SK-N-SH treated with all-trans-retinoic acid at 6 μM for 48 hours (cell line): Measurements from ENCODE around the gene SRPK3.

Experiments
- ATAC-seq: fragments of 200-7000 bp; cut with Tn5 transposase; 3 replicates; pipeline ENCODE4 v1.9.1; 2020; ENCODE audit warnings: mild to moderate bottlenecking, moderate library complexity
- ARNTL ChIP-seq: fragments of 450-650 bp; formaldehyde crosslinking; IDR thresholded peaks from 2 replicates; pipeline ENCODE4 v1.5.0; 2020; ENCODE audit warnings: low read depth, mild to moderate bottlenecking, moderate library complexity, borderline replicate concordance
- BACH2 ChIP-seq: fragments of 250-450 bp; sonication (Bioruptor Pico); IDR thresholded peaks from 2 replicates; pipeline ENCODE4 v1.9.0; 2021; ENCODE audit warnings: mild to moderate bottlenecking, borderline replicate concordance
- CREB5 ChIP-seq: fragments of 250-450 bp; sonication (Bioruptor Pico); IDR thresholded peaks from 2 replicates; pipeline ENCODE4 v1.5.1; 2020; ENCODE audit warnings: low read depth, mild to moderate bottlenecking, moderate library complexity
- CSDC2 ChIP-seq: fragments of 250-450 bp; sonication (Bioruptor Pico); IDR thresholded peaks from 2 replicates; pipeline ENCODE4 v1.5.0; 2020; ENCODE audit warnings: mild to moderate bottlenecking, moderate library complexity
- CSRNP3 ChIP-seq: fragments of 250-450 bp; sonication (Bioruptor Pico); IDR thresholded peaks from 2 replicates; pipeline ENCODE4 v1.5.1; 2021; ENCODE audit warnings: mild to moderate bottlenecking, moderate library complexity
- ESRRG ChIP-seq: fragments of 250-450 bp; sonication (Bioruptor Pico); IDR thresholded peaks from 2 replicates; pipeline ENCODE4 v1.6.1; 2021; ENCODE audit warnings: mild to moderate bottlenecking
- GLIS3 ChIP-seq: fragments of 250-450 bp; sonication (Bioruptor Pico); IDR thresholded peaks from 2 replicates; pipeline ENCODE4 v1.5.0; 2020; ENCODE audit warnings: mild to moderate bottlenecking, moderate library complexity
- OSR1 ChIP-seq: fragments of 250-450 bp; sonication (Bioruptor Pico); IDR thresholded peaks from 2 replicates; pipeline ENCODE4 v1.8.0; 2022; ENCODE audit warnings: moderate library complexity, mild to moderate bottlenecking, inconsistent platforms
- PATZ1 ChIP-seq: fragments of 250-450 bp; sonication (Bioruptor Pico); IDR thresholded peaks from 2 replicates; pipeline ENCODE4 v1.8.0; 2020; ENCODE audit warnings: mild to moderate bottlenecking, moderate library complexity, borderline replicate concordance
- POU6F1 ChIP-seq: fragments of 250-450 bp; sonication (Bioruptor Pico); IDR thresholded peaks from 2 replicates; pipeline ENCODE4 v1.8.0; 2021; ENCODE audit warnings: low read depth, mild to moderate bottlenecking, moderate library complexity, borderline replicate concordance
- PPARA ChIP-seq: fragments of 250-450 bp; sonication (Bioruptor Pico); IDR thresholded peaks from 2 replicates; pipeline ENCODE4 v1.5.0; 2020; ENCODE audit warnings: mild to moderate bottlenecking, borderline replicate concordance
- RARB ChIP-seq: fragments of 250-450 bp; sonication (Bioruptor Pico); IDR thresholded peaks from 2 replicates; pipeline ENCODE4 v1.8.0; 2021; ENCODE audit warnings: mild to moderate bottlenecking, moderate library complexity
- TOX ChIP-seq: fragments of 250-450 bp; sonication (Bioruptor Pico); IDR thresholded peaks from 2 replicates; pipeline ENCODE4 v1.8.0; 2021; ENCODE audit warnings: mild to moderate bottlenecking, moderate library complexity, borderline replicate concordance
- TSHZ2 ChIP-seq: fragments of 250-450 bp; sonication (Bioruptor Pico); IDR thresholded peaks from 2 replicates; pipeline ENCODE4 v1.5.0; 2020; ENCODE audit warnings: mild to moderate bottlenecking, moderate library complexity
- ZC3H10 ChIP-seq: fragments of 250-450 bp; sonication (Bioruptor Pico); IDR thresholded peaks from 2 replicates; pipeline ENCODE4 v1.5.1; 2021; ENCODE audit warnings: mild to moderate bottlenecking, moderate library complexity
- ZFP3 ChIP-seq: fragments of 250-450 bp; sonication (Bioruptor Pico); IDR thresholded peaks from 2 replicates; pipeline ENCODE4 v1.5.0; 2020; ENCODE audit warnings: mild to moderate bottlenecking, moderate library complexity
- ZFP30 ChIP-seq: fragments of 450-650 bp; formaldehyde crosslinking; IDR thresholded peaks from 2 replicates; pipeline ENCODE4 v1.5.0; 2022; ENCODE audit warnings: mild to moderate bottlenecking, moderate library complexity
- ZNF565 ChIP-seq: fragments of 450-650 bp; formaldehyde crosslinking; conservative IDR thresholded peaks from 2 replicates; pipeline ENCODE4 v1.5.0; 2020; ENCODE audit warnings: low read depth, mild to moderate bottlenecking, moderate library complexity
- ZNF70 ChIP-seq: fragments of 450-650 bp; formaldehyde crosslinking; IDR thresholded peaks from 2 replicates; pipeline ENCODE4 v1.5.0; 2020; ENCODE audit warnings: mild to moderate bottlenecking, moderate library complexity

SRPK3 gene

GRCh38 chrX:153755136-153755535, 25.7 kb upstream of the SRPK3 start:
- TF ChIP-seq ZFP3 (CRISPR knock-in tag) (no peak), ZNF565 (CRISPR knock-in tag) (no peak), GLIS3 (CRISPR knock-in tag) (no peak), BACH2 (CRISPR knock-in tag) (no peak), TOX (CRISPR knock-in tag) (no peak)

GRCh38 chrX:153761863-153762262, 19.0 kb upstream of the SRPK3 start:
- no peak for ATAC-seq
- TF ChIP-seq PPARA (CRISPR knock-in tag) (no peak), PATZ1 (CRISPR knock-in tag) (no peak), ARNTL (CRISPR knock-in tag) (no peak), CSRNP3 (CRISPR knock-in tag) (no peak), ZNF70 (CRISPR knock-in tag) (no peak), POU6F1 (no peak), CSDC2 (CRISPR knock-in tag) (no peak), TOX (CRISPR knock-in tag) (no peak), TSHZ2 (CRISPR knock-in tag) (no peak), RARB (CRISPR knock-in tag) (no peak), ZFP30 (no peak), ZC3H10 (CRISPR knock-in tag) (no peak), ESRRG (CRISPR knock-in tag) (no peak), ZFP3 (CRISPR knock-in tag) (no peak), BACH2 (CRISPR knock-in tag) (no peak), CREB5 (CRISPR knock-in tag) (no peak)

More at GRCh38 chrX:153755136-153755535, 25.7 kb upstream of the SRPK3 start:
- no peak for ATAC-seq

GRCh38 chrX:153762626-153763173, 18.1 kb upstream of the SRPK3 start:
- no peak for ATAC-seq
- TF ChIP-seq ZNF70 (CRISPR knock-in tag) (no peak), OSR1 (CRISPR knock-in tag) (no peak), TSHZ2 (CRISPR knock-in tag) (no peak), PPARA (CRISPR knock-in tag) (no peak), POU6F1 (no peak)
